HL-60/S4 treated with phorbol 12-myristate 13-acetate at 8.2 ng/mL for 4 days and 3 days (cell line): ENCODE data around the gene TNRC6C.

Experiments used
- in situ Hi-C: fragments of 300-500 bp; cut with MboI; formaldehyde crosslinking; loops from 2 replicates; pipeline ENCODE4 v1.15.0; 2022; ENCODE audit warnings: low sequenced_read_pairs

The TNRC6C gene

GRCh38 chr17:78072961-78073360 lies 114.5 kb downstream of the TNRC6C start:
- in situ Hi-C loops, result no loop called here

- in situ Hi-C loops, result no loop called here
Observed at GRCh38 chr17:78075011-78075410, 116.5 kb downstream of the TNRC6C start.

DNA sequence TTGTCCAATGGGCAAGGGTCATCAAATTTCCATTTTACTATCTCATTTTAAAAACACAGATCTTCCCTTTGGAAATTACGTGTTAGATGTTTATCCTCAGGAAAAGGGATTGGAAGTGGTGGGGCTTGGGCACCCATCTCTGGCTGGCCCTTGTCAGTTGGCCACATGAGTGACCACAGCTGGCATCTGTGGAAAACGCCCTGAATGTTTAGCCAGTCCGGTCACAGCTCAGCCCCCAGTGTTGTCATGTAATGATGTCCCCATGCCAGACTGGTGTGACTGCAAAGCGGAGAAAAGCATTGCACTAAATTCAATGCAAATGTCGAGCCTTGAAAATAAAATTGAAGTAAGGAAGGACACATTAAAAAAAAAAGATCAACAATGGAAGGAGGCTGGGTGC lies 117.0 kb downstream of the TNRC6C start:
- in situ Hi-C loops, result no loop called here

DNA sequence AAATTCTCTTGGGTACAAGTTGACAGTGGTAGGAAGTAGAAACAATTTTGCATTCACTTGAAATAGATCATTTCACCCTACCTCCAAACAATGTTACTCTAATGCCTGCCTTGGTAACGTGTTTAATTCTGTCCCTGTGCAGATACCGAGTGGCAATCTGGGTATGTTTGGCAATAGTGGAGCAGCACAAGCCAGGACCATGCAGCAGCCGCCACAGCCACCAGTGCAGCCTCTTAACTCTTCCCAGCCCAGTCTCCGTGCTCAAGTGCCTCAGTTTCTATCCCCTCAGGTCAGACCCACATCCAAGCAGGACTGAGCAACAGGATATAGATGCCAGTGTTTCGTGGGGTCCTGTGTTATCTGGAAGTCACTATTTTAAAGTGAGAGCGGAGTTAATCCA lies 120.8 kb downstream of the TNRC6C start:
- in situ Hi-C loops, result no loop called here

GRCh38 chr17:78081551-78081950 lies 123.0 kb downstream of the TNRC6C start:
- in situ Hi-C loops, result loop anchor here (10.0 kb wide), 1 partner anchor 163 kb away; no protein-coding TSS in a partner anchor

DNA sequence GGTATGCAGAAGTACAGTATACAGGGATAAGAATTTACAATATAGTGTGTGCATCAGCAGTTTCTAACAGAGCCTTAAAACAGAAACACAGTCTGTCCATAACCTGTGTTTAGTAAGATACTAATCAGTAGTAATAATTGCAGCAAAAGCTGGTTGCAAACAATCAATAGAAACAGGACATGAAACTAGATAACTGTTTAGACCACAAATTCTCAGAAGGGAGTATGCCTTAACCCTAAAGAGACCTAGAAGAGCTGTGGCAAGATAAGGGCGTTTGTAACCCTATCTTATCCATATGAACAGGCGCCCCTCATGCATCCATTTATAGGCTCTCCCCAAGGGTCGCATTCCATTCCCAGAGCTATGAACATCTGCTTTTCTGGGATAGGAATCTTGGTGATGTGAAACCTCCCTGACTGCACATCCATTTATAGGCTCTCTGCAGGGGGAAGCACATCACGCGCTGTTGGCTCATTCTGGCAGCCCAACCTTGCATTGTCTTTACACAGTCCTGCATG lies 123.9 kb downstream of the TNRC6C start:
- in situ Hi-C loops, result loop anchor here (10.0 kb wide), 1 partner anchor 162 kb away; no protein-coding TSS in a partner anchor

- in situ Hi-C loops, result loop anchor here (10.0 kb wide), 1 partner anchor 162 kb away; no protein-coding TSS in a partner anchor
Observed at GRCh38 chr17:78082988-78083387, 124.5 kb downstream of the TNRC6C start.

- in situ Hi-C loops, result loop anchor here (10.0 kb wide), 1 partner anchor 158 kb away; no protein-coding TSS in a partner anchor
Observed at GRCh38 chr17:78086740-78087139, 128.2 kb downstream of the TNRC6C start.

DNA sequence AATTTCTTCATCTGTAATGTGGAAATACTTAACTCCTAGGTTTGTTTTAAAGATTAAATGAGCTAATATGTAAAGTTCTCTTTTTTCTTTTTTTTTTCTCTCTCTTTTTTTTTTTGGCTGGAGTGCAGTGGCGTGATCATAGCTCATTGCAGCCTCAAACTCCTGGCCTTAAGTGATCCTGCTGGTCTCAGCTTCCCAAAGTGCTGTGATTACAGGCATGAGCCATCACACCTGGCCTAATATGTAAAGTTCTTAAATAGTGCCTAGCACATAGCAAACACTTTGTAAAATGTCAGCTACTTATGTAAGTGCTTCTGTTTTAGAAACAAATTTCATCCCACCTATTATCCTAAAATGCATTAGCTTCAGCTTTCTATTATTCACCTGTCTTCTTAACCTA lies 130.0 kb downstream of the TNRC6C start:
- in situ Hi-C loops, result loop anchor here (10.0 kb wide), 1 partner anchor 156 kb away; no protein-coding TSS in a partner anchor

DNA sequence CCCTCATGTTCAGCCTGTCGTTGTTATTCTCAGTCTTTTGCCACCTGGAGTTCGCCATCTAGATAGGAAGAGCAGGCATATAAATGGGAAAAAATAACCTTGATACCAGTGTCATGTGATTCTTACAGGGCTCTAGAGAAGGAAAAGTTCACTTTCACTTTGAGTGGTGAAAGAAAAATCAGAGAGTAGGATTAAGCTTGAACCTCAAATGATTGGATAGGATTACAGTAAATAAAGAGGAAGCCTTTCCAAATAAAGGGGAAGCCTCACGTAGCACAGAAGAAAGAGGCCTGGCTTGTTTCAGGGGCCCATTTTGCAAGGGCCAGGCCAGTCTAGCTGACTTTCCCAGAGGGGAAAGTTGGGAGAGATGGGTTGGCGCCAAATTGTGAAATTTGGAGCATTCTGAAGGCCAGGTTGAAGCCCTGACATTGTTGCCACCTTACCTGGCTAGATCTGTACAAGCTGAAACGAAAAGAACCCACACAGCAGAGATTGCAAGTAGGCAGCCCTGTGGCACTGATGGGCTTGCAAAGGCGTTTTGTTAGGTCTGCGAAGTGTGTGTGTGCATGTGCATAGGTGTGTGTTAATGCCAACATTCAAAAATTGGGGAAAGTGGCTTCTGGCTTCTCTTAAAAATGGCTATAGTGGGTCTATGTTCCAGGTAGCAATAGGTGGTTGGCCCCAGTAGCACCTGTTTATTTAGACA lies 131.2 kb downstream of the TNRC6C start:
- in situ Hi-C loops, result loop anchor here (10.0 kb wide), 1 partner anchor 155 kb away; no protein-coding TSS in a partner anchor

DNA sequence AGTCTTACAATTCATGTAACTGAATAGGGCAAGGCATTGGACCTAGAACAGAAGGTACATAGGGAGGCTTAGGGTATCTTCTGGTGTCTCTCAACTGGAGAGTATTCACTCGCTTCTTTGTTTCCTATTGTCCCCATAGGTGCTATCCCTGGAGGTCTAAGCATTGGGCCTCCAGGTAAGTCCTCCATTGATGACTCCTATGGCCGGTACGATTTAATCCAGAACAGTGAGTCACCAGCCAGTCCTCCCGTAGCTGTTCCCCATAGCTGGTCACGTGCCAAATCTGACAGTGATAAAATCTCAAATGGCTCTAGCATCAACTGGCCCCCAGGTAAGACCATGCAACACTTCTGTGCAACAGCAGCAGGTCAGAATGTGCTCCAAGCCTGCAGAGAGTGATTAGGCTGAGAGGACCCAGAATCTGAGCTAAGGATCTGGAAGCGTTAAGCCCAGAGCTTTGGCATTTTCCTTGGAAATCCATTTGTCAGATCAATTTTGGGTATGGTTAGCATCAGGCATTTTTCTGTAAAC lies 134.4 kb downstream of the TNRC6C start:
- in situ Hi-C loops, result no loop called here

GRCh38 chr17:78095035-78095434 lies 136.5 kb downstream of the TNRC6C start:
- in situ Hi-C loops, result no loop called here

GRCh38 chr17:78096093-78096492 lies 137.6 kb downstream of the TNRC6C start:
- in situ Hi-C loops, result no loop called here

GRCh38 chr17:78101112-78101511 lies 142.6 kb downstream of the TNRC6C start:
- in situ Hi-C loops, result no loop called here

- in situ Hi-C loops, result no loop called here
Observed at GRCh38 chr17:78101542-78101941, 143.0 kb downstream of the TNRC6C start.

GRCh38 chr17:78103311-78103710 lies 144.8 kb downstream of the TNRC6C start:
- in situ Hi-C loops, result no loop called here

DNA sequence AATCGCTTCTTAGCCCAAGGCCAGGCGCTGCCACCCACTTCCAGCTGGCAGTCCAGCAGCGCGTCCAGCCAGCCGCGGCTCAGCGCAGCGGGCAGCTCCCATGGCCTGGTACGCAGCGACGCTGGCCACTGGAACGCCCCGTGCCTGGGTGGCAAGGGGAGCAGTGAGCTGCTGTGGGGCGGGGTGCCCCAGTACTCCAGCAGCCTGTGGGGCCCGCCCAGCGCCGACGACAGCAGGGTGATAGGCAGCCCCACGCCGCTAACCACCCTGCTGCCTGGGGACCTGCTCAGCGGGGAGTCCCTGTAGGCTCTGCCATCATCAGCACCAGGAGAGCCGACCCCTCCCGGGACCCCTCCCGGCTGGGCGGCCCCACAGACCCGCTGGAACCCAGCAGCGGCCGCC lies 146.0 kb downstream of the TNRC6C start:
- in situ Hi-C loops, result no loop called here

DNA sequence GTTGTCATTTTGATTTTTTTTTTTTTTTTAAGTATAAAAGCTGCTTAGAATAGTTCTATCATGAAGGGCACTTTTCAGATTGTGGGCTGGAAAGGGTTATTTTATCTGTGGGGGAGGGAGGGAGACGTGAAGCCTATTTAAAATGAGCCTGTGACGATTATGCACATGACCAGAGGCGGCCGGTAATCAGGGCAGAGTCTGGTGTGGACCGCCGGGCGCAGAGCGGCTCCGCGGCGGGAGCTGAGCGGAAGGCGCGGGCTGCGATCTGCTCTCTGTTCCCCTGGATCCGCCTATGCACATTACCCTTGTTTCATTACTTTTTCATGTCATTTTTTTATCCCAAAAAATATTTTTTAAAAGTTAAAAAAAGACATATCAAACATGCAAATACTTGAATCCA lies 146.6 kb downstream of the TNRC6C start:
- in situ Hi-C loops, result no loop called here

GRCh38 chr17:78105551-78105950 lies 147.0 kb downstream of the TNRC6C start:
- in situ Hi-C loops, result no loop called here

GRCh38 chr17:78106211-78106610 lies 147.7 kb downstream of the TNRC6C start:
- in situ Hi-C loops, result no loop called here

- in situ Hi-C loops, result no loop called here
Observed at GRCh38 chr17:78107457-78107856, 149.0 kb downstream of the TNRC6C start.
